Measurements from ENCODE around the gene CHST11. TPM values are rescaled to one million over a fixed set of nuclear protein-coding genes. Genes with fewer than 3 reads are reported as not detected.

CHST11 gene
- total and polyA plus RNA-seq, 8 donors, result 11.1 to 56.9 (median 14.8) TPM

- Histone ChIP-seq H3K36me3 (no peaks in the 10 kb centered on the region), H3K9me3 (peaks cover 0 to 3% of the 10 kb centered on the region in 2 donors), H3K4me1 (no peaks in the 10 kb centered on the region), H3K4me3 (no peak overlapping the region), H3K27ac (no peak overlapping the region), H3K27me3 (no peaks in the 10 kb centered on the region)
- DNase-seq, result no peak
- ATAC-seq, result no peak
- intact Hi-C loops (cut with DNase I), result no loop called here
- TF ChIP-seq, protein P1, sequence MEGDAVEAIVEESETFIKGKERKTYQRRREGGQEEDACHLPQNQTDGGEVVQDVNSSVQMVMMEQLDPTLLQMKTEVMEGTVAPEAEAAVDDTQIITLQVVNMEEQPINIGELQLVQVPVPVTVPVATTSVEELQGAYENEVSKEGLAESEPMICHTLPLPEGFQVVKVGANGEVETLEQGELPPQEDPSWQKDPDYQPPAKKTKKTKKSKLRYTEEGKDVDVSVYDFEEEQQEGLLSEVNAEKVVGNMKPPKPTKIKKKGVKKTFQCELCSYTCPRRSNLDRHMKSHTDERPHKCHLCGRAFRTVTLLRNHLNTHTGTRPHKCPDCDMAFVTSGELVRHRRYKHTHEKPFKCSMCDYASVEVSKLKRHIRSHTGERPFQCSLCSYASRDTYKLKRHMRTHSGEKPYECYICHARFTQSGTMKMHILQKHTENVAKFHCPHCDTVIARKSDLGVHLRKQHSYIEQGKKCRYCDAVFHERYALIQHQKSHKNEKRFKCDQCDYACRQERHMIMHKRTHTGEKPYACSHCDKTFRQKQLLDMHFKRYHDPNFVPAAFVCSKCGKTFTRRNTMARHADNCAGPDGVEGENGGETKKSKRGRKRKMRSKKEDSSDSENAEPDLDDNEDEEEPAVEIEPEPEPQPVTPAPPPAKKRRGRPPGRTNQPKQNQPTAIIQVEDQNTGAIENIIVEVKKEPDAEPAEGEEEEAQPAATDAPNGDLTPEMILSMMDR (IDR thresholded peaks at IDR 0.05), result no peak
These were observed 13.7 kb upstream of the CHST11 start for GRCh38 chr12:104443008-104443407.

DNA sequence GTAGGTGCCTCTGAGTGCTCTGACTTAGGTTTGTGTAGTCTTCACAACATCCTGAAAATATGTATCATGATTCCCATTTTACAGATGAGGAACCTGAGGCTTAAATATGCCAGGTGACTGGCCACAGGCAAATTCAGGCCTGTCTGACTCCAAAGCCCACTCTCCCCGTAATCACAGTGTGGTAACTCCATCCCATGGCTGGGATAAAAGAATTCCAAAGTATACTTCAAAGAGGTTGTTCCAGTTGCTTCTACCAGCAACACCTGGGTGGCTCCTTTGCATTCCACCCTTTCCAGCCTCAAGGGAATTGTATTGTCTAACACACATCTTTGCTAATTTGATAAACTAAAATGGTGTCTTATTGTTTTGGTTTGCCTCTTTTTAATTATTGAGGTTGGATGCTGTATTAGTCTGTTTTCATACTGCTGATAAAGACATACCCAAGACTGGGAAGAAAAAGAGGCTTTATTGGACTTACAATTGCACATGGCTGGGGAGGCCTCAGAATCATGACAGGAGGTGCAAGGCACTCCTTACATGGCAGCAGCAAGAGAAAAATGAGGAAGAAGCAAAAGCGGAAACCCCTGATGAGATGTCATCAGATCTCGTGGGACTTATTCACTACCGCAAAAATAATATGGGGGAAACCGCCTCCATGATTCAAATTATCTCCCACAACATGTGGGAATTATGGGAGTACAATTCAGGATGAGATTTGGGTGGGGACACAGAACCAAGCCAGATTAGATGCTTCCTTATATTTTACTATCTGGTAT, 9.9 kb upstream of the CHST11 start:
- H3K4me1 ChIP-seq, result no peaks in the 10 kb centered on the region
- H3K9me3 ChIP-seq, result peaks cover 0 to 7% of the 10 kb centered on the region in 2 donors
- ATAC-seq (no peak), DNase-seq (no peak)
- no peaks in the 10 kb centered on the region for H3K27me3 ChIP-seq
- H3K36me3 ChIP-seq, result no peaks in the 10 kb centered on the region
- TF ChIP-seq, protein P1 (IDR thresholded peaks at IDR 0.05), result no peak
- H3K27ac ChIP-seq, result no peak overlapping the region
- no peak overlapping the region for H3K4me3 ChIP-seq
- intact Hi-C loops (cut with DNase I), result no loop called here

DNA sequence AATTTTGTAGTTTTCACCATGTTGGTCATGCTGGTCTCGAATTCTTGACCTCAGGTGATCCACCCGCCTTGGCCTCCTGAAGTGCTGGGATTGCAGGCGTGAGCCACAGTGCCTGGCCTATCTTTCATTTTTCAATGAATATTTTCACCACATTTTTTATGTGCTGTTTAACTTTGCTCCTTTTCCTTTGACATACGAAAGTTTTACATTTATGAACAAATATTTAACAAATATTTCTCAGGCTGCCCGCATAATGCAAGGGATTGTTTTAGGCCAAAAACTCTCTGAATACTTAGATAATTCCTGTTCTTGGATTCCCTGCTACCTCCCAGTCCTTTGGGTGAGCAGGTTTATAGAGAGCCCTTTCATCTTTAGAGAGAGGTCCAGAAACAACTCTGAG, 8.7 kb upstream of the CHST11 start:
- ATAC-seq, result no peak
- Histone ChIP-seq H3K27me3 (no peaks in the 10 kb centered on the region), H3K27ac (no peak overlapping the region), H3K4me3 (no peak overlapping the region), H3K9me3 (peaks cover 0 to 7% of the 10 kb centered on the region in 2 donors), H3K36me3 (no peaks in the 10 kb centered on the region), H3K4me1 (no peaks in the 10 kb centered on the region)
- DNase-seq, result no peak
- intact Hi-C loops (cut with DNase I), result no loop called here
- TF ChIP-seq, protein P1 (IDR thresholded peaks at IDR 0.05), result no peak

DNA sequence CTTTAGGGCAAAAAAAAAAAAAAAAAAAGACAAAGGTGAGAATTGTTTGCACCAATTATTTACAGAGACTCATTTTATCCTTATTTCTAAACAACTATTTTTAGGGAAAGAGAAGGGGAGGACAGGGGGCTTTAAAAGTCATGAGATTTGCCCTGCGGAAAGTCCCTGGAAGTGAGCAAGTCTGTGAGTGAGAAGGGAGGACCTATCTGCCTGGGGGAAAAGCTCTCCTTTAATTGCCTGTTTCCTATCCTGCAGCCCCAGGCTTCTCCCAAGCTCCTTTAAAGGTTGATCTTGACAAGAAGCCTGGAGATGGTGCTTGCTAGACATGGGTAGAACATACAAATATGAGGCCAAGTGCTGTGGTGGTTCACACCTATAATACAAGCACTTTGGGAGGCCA, 8.3 kb upstream of the CHST11 start:
- H3K27me3 ChIP-seq, result no peaks in the 10 kb centered on the region
- no peaks in the 10 kb centered on the region for H3K4me1 ChIP-seq
- no peak overlapping the region for H3K4me3 ChIP-seq
- intact Hi-C loops (cut with DNase I), result no loop called here
- TF ChIP-seq, protein P1 (IDR thresholded peaks at IDR 0.05), result no peak
- DNase-seq (no peak), ATAC-seq (no peak)
- peaks cover 0 to 7% of the 10 kb centered on the region in 2 donors for H3K9me3 ChIP-seq
- H3K36me3 ChIP-seq, result no peaks in the 10 kb centered on the region
- H3K27ac ChIP-seq, result no peak overlapping the region

- H3K27me3 ChIP-seq, result no peaks in the 10 kb centered on the region
- intact Hi-C loops (cut with DNase I), result no loop called here
- H3K4me3 ChIP-seq, result no peak overlapping the region
- TF ChIP-seq, protein P1 (IDR thresholded peaks at IDR 0.05), result no peak
- H3K4me1 ChIP-seq, result peaks cover 0 to 6% of the 10 kb centered on the region in 2 donors
- no peaks in the 10 kb centered on the region for H3K36me3 ChIP-seq
- H3K27ac ChIP-seq, result no peak overlapping the region
- no peak for DNase-seq
- ATAC-seq, result no peak
- H3K9me3 ChIP-seq, result peaks cover 0 to 5% of the 10 kb centered on the region in 2 donors
These were observed 6.0 kb upstream of the CHST11 start for GRCh38 chr12:104450700-104451099.

All from left lung (tissue), 10 donors.